DND-41 (cell line): ENCODE data around the gene EFCC1.

Source experiments
- ATAC-seq: fragments of 200-7000 bp; cut with Tn5 transposase; 3 replicates; pipeline ENCODE4 v1.9.1; 2021; ENCODE audit warnings: low read depth; ENCODE audit not compliant: insufficient read depth
- DNase-seq: peaks from one replicate; pipeline ENCODE4 v3.0.0-alpha.2; 2020
- H2AFZ ChIP-seq: 2 replicates; pipeline ENCODE4 v1.6.0; 2012; ENCODE audit warnings: low read depth, low read length
- H3K27ac ChIP-seq: 2 replicates; pipeline ENCODE4 v1.5.1; 2012; ENCODE audit warnings: low read length, inconsistent platforms
- H3K27me3 ChIP-seq: fragments of 200-600 bp; sonication (generic); 2 replicates; pipeline ENCODE4 v1.6.0; 2012; ENCODE audit warnings: low read length, mild to moderate bottlenecking, inconsistent platforms; ENCODE audit not compliant: insufficient read depth, poor library complexity
- H3K36me3 ChIP-seq: 2 replicates; pipeline ENCODE4 v1.5.1; 2012; ENCODE audit warnings: low read length, inconsistent platforms; ENCODE audit not compliant: insufficient read depth
- H3K4me1 ChIP-seq: 2 replicates; pipeline ENCODE4 v1.5.1; 2012; ENCODE audit warnings: mild to moderate bottlenecking, low read length; ENCODE audit not compliant: insufficient read depth
- H3K4me2 ChIP-seq: 2 replicates; pipeline ENCODE4 v1.6.0; 2012; ENCODE audit warnings: mild to moderate bottlenecking, moderate library complexity, low read length, inconsistent platforms; ENCODE audit not compliant: insufficient read depth
- H3K4me3 ChIP-seq, 2 experiments: fragments of 200-600 bp in 1 of 2; shearing (Covaris generic) in 1 of 2; 2 replicates each; pipeline ENCODE4 v1.5.1; 2012 to 2016; ENCODE audit warnings: inconsistent platforms in 2 of 2, low read length in 2 of 2, mild to moderate bottlenecking in 2 of 2, low read depth in 1 of 2, moderate library complexity in 1 of 2
- H3K79me2 ChIP-seq: 2 replicates; pipeline ENCODE4 v1.6.0; 2012; ENCODE audit warnings: low read length, inconsistent platforms; ENCODE audit not compliant: insufficient read depth
- H3K9ac ChIP-seq: 2 replicates; pipeline ENCODE4 v1.6.0; 2012; ENCODE audit warnings: low read depth, mild to moderate bottlenecking, inconsistent platforms, low read length, moderate library complexity
- H3K9me3 ChIP-seq: 2 replicates; pipeline ENCODE4 v1.5.1; 2012; ENCODE audit warnings: low read length, moderate library complexity, mild to moderate bottlenecking, inconsistent platforms; ENCODE audit not compliant: insufficient read depth, severe bottlenecking
- H4K20me1 ChIP-seq: 2 replicates; pipeline ENCODE4 v1.6.0; 2012; ENCODE audit warnings: low read length; ENCODE audit not compliant: insufficient read depth
- CTCF ChIP-seq: IDR thresholded peaks from 2 replicates; pipeline ENCODE4 v1.5.1; 2012; ENCODE audit warnings: borderline replicate concordance, low read length, moderate library complexity, mild to moderate bottlenecking; ENCODE audit not compliant: poor library complexity, severe bottlenecking; ENCODE audit errors: extremely low read depth
- EZH2 ChIP-seq: IDR thresholded peaks from 3 replicates; pipeline ENCODE4 v1.6.1; 2012; ENCODE audit warnings: borderline replicate concordance, low read depth, mild to moderate bottlenecking, moderate library complexity, low read length, inconsistent platforms; ENCODE audit not compliant: severe bottlenecking

The EFCC1 gene

GRCh38 chr3:129030611-129031010, 29.5 kb downstream of the EFCC1 start:
- H3K27ac ChIP-seq: no peak overlapping the region
- H3K4me2 ChIP-seq: no peak overlapping the region
- H3K9ac ChIP-seq: no peak overlapping the region
- H4K20me1 ChIP-seq: no peaks in the 10 kb centered on the region
- peaks cover 19% of the 10 kb centered on the region for H3K4me1 ChIP-seq
- H3K79me2 ChIP-seq: no peaks in the 10 kb centered on the region
- no peaks in the 10 kb centered on the region for H3K27me3 ChIP-seq
- DNase-seq (no peak), ATAC-seq (no peak)
- H3K9me3 ChIP-seq: no peaks in the 10 kb centered on the region
- no peaks in the 10 kb centered on the region for H3K36me3 ChIP-seq
- no peak overlapping the region for H3K4me3 ChIP-seq
- H2AFZ ChIP-seq: no peak overlapping the region
- no peak for TF ChIP-seq CTCF
- no peak for TF ChIP-seq EZH2

- H2AFZ ChIP-seq: no peak overlapping the region
- no peaks in the 10 kb centered on the region for H3K79me2 ChIP-seq
- ATAC-seq (no peak), DNase-seq (no peak)
- no peak overlapping the region for H3K9ac ChIP-seq
- H3K4me2 ChIP-seq: no peak overlapping the region
- H3K27ac ChIP-seq: no peak overlapping the region
- no peak for TF ChIP-seq CTCF
- no peak for TF ChIP-seq EZH2
- H3K4me3 ChIP-seq: no peak overlapping the region
- H4K20me1 ChIP-seq: no peaks in the 10 kb centered on the region
- peaks cover 8% of the 10 kb centered on the region for H3K4me1 ChIP-seq
- no peaks in the 10 kb centered on the region for H3K27me3 ChIP-seq
- no peaks in the 10 kb centered on the region for H3K9me3 ChIP-seq
- H3K36me3 ChIP-seq: no peaks in the 10 kb centered on the region
These were observed 30.5 kb downstream of the EFCC1 start for GRCh38 chr3:129031476-129032215.

DNA sequence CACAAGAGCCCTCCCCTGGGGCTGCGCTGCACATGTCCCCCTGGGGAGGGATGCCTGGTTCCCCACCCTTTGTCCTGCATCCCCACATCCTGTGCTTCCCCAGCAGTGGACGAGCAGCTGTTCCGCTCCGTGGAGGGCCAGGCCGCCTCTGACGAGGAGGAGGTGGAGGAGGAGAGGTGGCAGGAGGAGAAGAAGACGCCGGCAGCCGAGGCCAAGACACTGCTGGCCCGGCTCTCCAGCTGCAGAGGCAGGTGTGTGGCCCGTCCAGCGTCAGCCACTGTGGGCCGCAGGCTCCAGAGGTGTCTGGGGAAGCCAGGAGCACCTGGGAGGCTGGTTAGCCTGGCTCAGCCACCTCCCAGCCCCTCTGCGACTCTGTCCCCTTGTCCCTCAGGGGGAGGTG, 31.6 kb downstream of the EFCC1 start:
- no peaks in the 10 kb centered on the region for H3K27me3 ChIP-seq
- no peak overlapping the region for H3K9ac ChIP-seq
- no peak overlapping the region for H2AFZ ChIP-seq
- peaks cover under 1% of the 10 kb centered on the region; the same call in 1 of the 2 replicates for H3K4me1 ChIP-seq
- ATAC-seq (no peak), DNase-seq (no peak)
- H3K4me2 ChIP-seq: no peak overlapping the region
- TF ChIP-seq EZH2: no peak
- no peak for TF ChIP-seq CTCF
- H3K36me3 ChIP-seq: no peaks in the 10 kb centered on the region
- no peaks in the 10 kb centered on the region for H3K9me3 ChIP-seq
- H3K4me3 ChIP-seq: no peak overlapping the region
- no peaks in the 10 kb centered on the region for H3K79me2 ChIP-seq
- no peak overlapping the region for H3K27ac ChIP-seq
- no peaks in the 10 kb centered on the region for H4K20me1 ChIP-seq
